HepG2 (cell line): Measurements from ENCODE around the gene MYH9. TPM values are rescaled to one million over a fixed set of nuclear protein-coding genes. Genes with fewer than 3 reads are reported as not detected.

Experiments used
- HDAC6 ChIP-seq: fragments of 200-600 bp; sonication (generic); IDR thresholded peaks from 2 replicates; pipeline ENCODE4 v1.7.0; 2017; ENCODE audit warnings: mild to moderate bottlenecking, antibody characterized with exemption, low read length, low read depth
- ONECUT2 ChIP-seq: sonication (generic); formaldehyde crosslinking; IDR thresholded peaks from 2 replicates; pipeline ENCODE4 v1.4.0; 2020; ENCODE audit warnings: missing genetic modification reagents
- RBM22 ChIP-seq: fragments of 200-400 bp; formaldehyde crosslinking; optimal IDR thresholded peaks from 2 replicates; pipeline ENCODE3; 2017; ENCODE audit warnings: mild to moderate bottlenecking, low read length, moderate library complexity
- SALL1 ChIP-seq: sonication (generic); formaldehyde crosslinking; IDR thresholded peaks from 2 replicates; pipeline ENCODE4 v1.8.0; 2022; ENCODE audit warnings: mild to moderate bottlenecking, missing genetic modification reagents
- polyA plus RNA-seq, 8 experiments: library from polyadenylated mRNA; depleted of rRNA in 3 of 8; stranded (reverse) in 7 of 8; unstranded in 1 of 8; fragments of >200 nt; fragmentation: Illumina TruSeq in 4 of 8; extraction: Trizol in 4 of 8; gene quantifications; 2 replicates each; pipeline versions ENCODE4 v1.2.1 to v1.2.3, GENCODE V29; 2011 to 2016; ENCODE audit warnings: low read depth in 4 of 8, missing spikeins in 1 of 8, mixed read lengths in 1 of 8; ENCODE audit not compliant: insufficient read depth in 1 of 8
- total RNA-seq, 5 experiments: library from RNA; depleted of rRNA; stranded (reverse); fragments of >200 nt; fragmentation: Illumina TruSeq; extraction: Trizol; gene quantifications; 2 replicates each; pipeline ENCODE4 v1.2.3, GENCODE V29; 2016; ENCODE audit warnings: low read depth in 1 of 5
- TF ChIP-seq, protein P1 (sequence below): sonication (generic); formaldehyde crosslinking; IDR thresholded peaks from one replicate; pipeline ENCODE4 v1.5.1; 2020; ENCODE audit warnings: mild to moderate bottlenecking, missing genetic modification reagents; ENCODE audit errors: not compliant biosample characterization
- TF ChIP-seq, protein P2 (sequence below): sonication (generic); formaldehyde crosslinking; IDR thresholded peaks from 2 replicates; pipeline ENCODE4 v1.9.0; 2021; ENCODE audit warnings: missing genetic modification reagents, borderline replicate concordance

MYH9 gene
- total and polyA plus RNA-seq, 2 of the 13 experiments (the other 11 are each of a cell fraction or from before 2014, with no cell fraction given), result 50.7 to 98.5 TPM

DNA sequence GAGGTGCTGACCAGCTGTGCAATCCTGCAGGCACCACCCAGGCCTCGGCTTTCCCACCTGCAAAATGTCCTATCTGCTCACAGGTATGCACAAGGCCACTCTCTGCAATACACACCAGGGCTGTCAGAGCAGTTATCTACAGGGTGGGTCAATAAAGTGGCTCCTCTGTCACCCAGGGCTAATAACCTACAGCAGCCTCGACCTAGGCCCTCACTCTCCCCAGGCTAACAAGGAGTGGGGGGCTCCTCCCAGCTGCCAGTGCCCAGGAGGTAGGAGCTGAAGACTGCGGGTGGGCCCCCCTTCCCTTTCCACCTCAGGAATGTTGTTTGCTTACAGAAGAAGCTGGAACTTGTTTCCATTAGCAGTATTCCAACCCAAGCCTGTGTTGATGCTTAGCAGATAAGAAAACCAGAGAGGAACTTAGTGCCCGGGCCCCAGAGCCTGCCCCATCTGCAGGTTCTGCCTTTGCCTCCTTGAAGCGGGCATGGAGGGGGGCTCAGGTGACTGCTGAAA is 26.8 kb downstream of the MYH9 start (continued):
- TF ChIP-seq, protein P1, sequence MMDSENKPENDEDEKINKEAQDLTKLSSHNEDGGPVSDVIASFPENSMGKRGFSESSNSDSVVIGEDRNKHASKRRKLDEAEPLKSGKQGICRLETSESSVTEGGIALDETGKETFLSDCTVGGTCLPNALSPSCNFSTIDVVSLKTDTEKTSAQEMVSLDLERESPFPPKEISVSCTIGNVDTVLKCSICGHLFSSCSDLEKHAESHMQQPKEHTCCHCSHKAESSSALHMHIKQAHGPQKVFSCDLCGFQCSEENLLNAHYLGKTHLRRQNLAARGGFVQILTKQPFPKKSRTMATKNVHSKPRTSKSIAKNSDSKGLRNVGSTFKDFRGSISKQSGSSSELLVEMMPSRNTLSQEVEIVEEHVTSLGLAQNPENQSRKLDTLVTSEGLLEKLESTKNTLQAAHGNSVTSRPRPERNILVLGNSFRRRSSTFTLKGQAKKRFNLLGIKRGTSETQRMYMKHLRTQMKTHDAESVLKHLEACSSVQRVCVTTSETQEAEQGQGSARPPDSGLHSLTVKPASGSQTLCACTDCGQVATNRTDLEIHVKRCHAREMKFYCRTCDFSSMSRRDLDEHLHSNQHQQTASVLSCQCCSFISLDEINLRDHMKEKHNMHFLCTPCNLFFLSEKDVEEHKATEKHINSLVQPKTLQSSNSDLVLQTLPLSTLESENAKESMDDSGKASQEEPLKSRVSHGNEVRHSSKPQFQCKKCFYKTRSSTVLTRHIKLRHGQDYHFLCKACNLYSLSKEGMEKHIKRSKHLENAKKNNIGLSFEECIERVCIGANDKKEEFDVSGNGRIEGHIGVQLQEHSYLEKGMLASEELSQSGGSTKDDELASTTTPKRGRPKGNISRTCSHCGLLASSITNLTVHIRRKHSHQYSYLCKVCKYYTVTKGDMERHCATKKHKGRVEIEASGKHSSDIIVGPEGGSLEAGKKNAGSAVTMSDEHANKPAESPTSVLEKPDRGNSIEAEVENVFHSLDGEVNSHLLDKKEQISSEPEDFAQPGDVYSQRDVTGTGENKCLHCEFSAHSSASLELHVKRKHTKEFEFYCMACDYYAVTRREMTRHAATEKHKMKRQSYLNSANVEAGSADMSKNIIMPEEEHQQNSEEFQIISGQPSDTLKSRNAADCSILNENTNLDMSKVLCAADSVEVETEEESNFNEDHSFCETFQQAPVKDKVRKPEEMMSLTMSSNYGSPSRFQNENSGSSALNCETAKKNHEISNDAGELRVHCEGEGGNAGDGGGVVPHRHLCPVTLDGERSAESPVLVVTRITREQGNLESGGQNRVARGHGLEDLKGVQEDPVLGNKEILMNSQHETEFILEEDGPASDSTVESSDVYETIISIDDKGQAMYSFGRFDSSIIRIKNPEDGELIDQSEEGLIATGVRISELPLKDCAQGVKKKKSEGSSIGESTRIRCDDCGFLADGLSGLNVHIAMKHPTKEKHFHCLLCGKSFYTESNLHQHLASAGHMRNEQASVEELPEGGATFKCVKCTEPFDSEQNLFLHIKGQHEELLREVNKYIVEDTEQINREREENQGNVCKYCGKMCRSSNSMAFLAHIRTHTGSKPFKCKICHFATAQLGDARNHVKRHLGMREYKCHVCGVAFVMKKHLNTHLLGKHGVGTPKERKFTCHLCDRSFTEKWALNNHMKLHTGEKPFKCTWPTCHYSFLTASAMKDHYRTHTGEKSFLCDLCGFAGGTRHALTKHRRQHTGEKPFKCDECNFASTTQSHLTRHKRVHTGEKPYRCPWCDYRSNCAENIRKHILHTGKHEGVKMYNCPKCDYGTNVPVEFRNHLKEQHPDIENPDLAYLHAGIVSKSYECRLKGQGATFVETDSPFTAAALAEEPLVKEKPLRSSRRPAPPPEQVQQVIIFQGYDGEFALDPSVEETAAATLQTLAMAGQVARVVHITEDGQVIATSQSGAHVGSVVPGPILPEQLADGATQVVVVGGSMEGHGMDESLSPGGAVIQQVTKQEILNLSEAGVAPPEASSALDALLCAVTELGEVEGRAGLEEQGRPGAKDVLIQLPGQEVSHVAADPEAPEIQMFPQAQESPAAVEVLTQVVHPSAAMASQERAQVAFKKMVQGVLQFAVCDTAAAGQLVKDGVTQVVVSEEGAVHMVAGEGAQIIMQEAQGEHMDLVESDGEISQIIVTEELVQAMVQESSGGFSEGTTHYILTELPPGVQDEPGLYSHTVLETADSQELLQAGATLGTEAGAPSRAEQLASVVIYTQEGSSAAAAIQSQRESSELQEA, result no peak
- TF ChIP-seq HDAC6 (no peak), SALL1 (CRISPR knock-in tag) (peak; percentile 51; the same call in 1 of the 2 replicates), ONECUT2 (peak; percentile 51; the same call in 1 of the 2 replicates), RBM22 (peak; percentile 61)
- TF ChIP-seq, protein P2, sequence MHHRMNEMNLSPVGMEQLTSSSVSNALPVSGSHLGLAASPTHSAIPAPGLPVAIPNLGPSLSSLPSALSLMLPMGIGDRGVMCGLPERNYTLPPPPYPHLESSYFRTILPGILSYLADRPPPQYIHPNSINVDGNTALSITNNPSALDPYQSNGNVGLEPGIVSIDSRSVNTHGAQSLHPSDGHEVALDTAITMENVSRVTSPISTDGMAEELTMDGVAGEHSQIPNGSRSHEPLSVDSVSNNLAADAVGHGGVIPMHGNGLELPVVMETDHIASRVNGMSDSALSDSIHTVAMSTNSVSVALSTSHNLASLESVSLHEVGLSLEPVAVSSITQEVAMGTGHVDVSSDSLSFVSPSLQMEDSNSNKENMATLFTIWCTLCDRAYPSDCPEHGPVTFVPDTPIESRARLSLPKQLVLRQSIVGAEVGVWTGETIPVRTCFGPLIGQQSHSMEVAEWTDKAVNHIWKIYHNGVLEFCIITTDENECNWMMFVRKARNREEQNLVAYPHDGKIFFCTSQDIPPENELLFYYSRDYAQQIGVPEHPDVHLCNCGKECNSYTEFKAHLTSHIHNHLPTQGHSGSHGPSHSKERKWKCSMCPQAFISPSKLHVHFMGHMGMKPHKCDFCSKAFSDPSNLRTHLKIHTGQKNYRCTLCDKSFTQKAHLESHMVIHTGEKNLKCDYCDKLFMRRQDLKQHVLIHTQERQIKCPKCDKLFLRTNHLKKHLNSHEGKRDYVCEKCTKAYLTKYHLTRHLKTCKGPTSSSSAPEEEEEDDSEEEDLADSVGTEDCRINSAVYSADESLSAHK (CRISPR knock-in tag), result no peak
